HG03139 (cell line): ENCODE measurements around the gene UNC5B.

Source experiments
- ATAC-seq: cut with Tn5 transposase; IDR thresholded peaks from one replicate; pipeline ENCODE4 v1.9.1; 2021; ENCODE audit not compliant: unreplicated experiment

UNC5B gene

DNA sequence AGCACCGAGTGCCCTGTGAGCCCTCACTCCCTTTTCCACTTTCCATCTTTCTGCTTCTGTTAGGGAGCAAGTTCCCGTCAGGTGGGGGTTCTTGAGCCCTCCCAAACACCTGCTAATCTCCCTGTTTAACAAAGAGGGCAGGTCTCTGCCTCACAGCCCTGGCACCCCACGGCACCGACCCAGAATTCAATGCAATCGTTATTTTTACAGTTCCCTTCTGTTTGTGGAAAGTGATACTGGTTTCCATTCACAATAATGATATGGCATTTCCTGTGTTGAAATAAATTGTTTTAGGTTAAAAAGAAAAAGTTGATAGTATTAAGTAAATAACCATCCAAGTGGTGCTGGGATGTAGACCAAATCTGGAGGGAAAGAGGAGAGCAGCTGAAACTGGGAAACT is 67.8 kb downstream of the UNC5B start:
- ATAC-seq: no peak

GRCh38 chr10:71280825-71281224 is 68.5 kb downstream of the UNC5B start:
- no peak for ATAC-seq

- ATAC-seq: no peak
Observed at GRCh38 chr10:71281646-71282322, 69.4 kb downstream of the UNC5B start.

DNA sequence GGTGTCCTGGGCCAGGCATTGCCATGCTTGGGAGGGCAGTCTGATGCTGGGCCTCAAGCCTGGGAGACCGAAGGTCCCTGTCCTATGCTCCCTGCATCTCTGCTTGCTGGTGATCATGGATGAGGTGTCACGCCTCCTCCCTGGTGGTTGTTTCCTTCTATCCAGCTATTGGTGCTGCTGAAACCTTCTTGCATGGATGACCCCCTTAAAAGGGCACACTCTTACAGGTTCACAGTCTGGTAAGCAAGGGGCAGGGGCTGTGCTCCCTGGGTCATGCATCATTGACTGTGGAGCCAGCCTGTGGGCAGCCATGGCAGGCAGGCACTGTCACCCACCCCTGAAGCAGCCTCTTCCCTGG is 69.9 kb downstream of the UNC5B start:
- no peak for ATAC-seq

DNA sequence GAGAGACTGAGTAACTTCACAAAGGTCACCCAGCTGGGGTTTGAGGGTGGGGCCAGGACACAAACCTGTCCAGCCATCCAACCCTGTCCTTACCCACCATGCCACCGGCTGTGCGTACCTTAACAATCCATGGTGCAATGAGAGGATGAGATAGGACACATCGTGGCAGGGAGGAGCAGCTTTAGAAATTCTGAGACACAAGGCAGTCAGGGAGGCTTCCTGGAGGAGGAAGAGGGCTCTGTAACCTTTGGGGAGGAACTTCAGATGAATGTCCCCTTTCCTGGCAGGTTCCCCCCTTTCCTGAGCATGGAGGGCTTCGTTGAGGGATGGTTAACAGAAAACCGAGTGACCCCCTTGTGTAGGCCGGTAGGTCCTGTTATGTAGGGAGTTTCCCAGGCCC is 71.0 kb downstream of the UNC5B start:
- no peak for ATAC-seq

DNA sequence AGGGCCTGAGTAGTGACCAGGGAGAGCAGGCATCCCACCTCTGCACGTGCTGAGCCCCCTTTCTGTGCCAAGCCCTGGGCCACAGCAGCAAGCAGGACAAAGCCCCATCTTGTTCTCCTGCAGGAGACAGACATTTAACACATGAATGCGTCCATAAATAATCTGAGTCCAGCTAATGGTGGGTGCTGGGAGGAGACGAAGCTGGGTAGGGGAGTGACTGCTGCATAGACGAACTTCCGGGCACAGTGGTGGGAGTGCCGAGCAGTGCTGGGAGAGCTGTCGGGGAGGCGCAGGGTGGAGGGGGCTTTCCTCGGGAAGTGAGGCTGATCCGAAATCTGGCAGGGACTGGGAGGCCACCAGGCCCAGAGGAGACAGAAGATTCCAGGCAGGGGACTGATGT is 71.5 kb downstream of the UNC5B start:
- no peak for ATAC-seq

DNA sequence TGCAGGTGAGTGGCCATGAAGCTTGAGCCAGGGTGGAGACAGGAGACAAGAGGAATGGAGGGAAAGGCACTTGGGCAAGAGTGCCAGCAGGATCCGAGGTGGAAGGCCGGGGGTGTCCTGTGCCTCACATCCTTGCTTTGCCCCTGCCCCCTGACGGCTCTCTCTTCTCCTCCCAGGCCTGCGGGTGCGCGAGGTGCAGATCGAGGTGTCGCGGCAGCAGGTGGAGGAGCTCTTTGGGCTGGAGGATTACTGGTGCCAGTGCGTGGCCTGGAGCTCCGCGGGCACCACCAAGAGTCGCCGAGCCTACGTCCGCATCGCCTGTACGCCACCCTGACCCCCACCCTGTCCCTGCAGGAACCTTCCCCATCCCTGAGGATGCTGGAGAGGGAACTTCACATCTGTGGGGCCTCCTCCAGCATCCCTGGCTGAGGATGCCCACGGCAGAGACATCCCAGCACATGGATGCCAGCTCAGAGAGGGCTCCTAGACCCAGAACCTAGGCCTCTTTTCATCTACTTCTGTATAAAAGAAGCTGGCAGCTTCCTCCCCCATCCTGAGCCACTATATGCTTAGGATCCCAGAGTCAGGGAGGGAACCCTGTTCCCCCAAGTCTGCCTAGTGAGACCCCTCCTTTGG is 72.3 kb downstream of the UNC5B start:
- no peak for ATAC-seq

DNA sequence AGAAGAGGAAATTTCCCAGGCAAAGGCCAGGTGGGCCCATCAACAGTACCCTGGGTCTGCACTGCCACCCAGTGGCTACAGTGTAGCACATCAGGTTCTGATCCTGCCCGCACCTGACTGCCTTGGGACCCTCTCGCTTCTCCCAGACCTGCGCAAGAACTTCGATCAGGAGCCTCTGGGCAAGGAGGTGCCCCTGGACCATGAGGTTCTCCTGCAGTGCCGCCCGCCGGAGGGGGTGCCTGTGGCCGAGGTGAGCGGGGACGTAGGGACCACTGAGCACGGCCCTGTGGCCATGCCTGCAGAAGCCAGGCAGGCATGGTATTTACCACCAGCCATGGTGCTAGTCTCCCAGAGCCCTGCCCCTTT is 72.8 kb downstream of the UNC5B start:
- no peak for ATAC-seq

GRCh38 chr10:71285986-71286385 is 73.6 kb downstream of the UNC5B start:
- ATAC-seq: no peak

GRCh38 chr10:71286521-71287294 is 74.3 kb downstream of the UNC5B start:
- ATAC-seq: no peak

DNA sequence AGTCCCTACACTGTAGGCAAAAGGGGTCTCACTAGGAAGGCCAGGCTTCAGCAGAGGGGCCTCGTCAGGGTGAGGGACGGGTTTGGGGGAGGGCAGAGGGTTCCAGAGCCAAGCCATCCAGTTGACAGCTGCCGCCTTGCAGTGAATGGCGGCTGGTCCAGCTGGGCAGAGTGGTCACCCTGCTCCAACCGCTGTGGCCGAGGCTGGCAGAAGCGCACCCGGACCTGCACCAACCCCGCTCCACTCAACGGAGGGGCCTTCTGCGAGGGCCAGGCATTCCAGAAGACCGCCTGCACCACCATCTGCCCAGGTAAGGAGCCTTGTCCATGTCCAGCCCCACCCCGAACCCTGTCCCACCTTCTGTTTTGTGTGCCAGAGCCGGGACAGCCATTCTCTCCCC is 75.1 kb downstream of the UNC5B start:
- ATAC-seq: no peak

DNA sequence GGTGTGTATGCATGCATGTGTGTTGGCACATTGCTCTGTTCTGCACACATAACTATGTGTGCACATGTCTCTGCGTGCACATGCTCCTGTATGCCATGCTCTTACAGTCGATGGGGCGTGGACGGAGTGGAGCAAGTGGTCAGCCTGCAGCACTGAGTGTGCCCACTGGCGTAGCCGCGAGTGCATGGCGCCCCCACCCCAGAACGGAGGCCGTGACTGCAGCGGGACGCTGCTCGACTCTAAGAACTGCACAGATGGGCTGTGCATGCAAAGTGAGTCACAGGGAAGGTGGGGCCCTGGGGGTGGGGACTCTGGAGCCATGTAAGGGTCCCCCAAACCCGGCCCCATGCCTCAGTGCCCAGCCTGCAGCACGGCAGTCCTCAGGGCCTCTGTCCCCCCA is 76.1 kb downstream of the UNC5B start:
- no peak for ATAC-seq

- no peak for ATAC-seq
Observed at GRCh38 chr10:71289421-71290130, 77.2 kb downstream of the UNC5B start.

DNA sequence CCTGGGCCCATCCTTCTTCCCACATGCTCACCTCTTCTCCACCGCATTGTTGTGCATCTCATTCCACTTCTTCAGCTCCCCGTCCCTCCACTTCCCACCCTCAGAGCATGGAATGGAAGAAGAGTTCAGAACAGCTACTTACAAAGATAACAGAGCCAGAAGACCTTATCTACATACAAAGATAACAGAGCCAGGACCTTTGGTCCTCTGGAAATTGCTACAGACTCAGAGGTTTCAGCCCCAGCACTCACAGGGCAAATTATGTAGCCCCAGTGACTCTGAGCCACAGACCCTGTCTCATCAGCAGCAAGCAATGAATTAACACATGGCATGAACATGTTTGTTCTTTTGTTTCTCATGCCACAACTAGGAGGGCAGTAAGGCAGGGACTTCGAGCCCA is 78.0 kb downstream of the UNC5B start:
- ATAC-seq: no peak

- no peak for ATAC-seq
Observed at GRCh38 chr10:71290806-71291527, 78.6 kb downstream of the UNC5B start.

DNA sequence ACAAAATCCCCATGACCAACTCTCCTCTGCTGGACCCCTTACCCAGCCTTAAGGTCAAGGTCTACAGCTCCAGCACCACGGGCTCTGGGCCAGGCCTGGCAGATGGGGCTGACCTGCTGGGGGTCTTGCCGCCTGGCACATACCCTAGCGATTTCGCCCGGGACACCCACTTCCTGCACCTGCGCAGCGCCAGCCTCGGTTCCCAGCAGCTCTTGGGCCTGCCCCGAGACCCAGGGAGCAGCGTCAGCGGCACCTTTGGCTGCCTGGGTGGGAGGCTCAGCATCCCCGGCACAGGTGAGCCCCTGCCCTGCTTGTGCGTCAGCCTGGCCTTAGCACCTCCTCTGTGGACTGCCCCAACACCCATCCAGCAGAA is 79.1 kb downstream of the UNC5B start:
- ATAC-seq: no peak

GRCh38 chr10:71292624-71293445 is 80.5 kb downstream of the UNC5B start:
- ATAC-seq: no peak

DNA sequence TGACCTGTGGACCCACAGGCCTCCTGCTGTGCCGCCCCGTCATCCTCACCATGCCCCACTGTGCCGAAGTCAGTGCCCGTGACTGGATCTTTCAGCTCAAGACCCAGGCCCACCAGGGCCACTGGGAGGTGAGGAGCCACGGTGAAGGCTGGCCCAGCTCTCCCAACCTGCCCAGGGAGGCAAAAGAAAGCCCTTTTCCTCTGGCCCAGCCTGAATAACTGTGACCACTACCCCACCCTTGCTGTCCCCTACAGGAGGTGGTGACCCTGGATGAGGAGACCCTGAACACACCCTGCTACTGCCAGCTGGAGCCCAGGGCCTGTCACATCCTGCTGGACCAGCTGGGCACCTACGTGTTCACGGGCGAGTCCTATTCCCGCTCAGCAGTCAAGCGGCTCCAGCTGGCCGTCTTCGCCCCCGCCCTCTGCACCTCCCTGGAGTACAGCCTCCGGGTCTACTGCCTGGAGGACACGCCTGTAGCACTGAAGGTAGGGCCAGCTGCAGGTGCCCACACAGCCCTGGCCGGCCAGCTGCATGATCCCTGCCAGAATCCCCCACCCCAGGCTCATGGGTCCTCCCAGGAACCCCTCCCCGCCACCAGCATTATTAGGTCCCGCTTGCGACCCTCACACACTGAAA is 81.2 kb downstream of the UNC5B start:
- ATAC-seq: no peak

DNA sequence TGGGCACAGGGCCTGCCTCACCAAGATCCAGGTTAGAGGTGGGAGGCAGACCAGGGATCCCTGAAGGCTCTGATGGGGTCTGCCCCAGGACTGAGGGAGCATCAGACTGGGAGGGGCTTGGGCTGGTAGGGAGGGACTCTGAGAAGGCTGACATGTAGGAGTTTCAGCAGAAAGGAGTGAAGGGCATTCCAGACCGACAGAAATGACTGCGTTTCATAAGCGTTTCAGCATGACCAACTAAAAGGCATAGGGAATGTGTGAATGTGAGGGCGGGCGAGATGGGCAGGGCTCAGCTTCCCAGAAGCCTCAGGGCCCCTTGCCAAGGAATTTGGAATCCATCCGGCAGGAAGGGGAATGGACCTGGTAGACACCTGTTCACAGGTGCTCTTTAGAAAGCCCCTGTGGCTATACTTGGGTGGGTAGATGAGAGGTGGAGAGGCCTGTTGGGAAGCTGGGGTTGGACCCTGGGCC is 81.8 kb downstream of the UNC5B start:
- ATAC-seq: no peak

DNA sequence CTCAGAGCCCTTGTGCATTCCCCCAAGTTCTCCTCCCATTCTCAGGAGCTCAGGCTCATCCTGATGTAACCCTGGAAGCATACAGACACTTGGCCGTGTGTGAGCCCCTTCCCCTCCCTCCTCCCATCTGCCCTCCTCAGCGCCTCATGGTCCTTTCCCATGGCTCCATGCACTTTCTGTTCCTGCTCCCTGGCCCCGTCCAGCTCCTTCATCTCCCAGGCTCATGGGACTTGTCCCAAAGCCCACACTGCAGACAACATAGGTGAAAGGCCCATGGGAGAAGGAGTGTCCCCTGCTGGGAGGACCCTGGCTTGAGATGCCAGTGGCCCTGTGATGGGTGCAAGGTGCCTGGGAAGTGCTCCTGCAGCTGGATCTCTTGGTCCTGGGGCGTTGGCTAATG is 82.5 kb downstream of the UNC5B start:
- no peak for ATAC-seq
